Measurements from ENCODE around the gene STAT6. TPM values are rescaled to one million over a fixed set of nuclear protein-coding genes. Genes with fewer than 3 reads are reported as not detected.

The STAT6 gene
- total and polyA plus RNA-seq, 2 experiments from 2014 or later: 78.9 to 80.0 TPM

DNA sequence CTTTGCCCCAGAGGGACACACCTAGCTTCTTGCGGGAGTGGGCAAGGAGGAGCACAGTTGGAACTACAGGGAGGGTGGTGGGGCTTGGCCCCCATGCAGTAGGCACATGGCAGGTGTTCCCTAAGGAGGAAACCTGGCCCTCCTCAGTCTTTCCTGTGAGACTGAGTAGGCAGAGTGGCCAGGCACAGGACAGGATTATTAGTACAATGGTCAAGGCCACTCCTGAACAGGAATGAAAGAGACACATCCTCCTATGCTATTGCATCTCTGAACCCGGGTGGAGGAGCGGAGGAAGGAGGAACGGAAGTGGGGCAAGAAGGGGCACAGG, 62.1 kb downstream of the STAT6 start:
- 82% methylated on average over 4 of the region's 4 CpGs for WGBS (ENCODE audit: low lambda C conversion rate, missing lambda C conversion rate)
- H3K27ac ChIP-seq: peak overlapping the region; percentile 71
- H3K4me3 ChIP-seq: no peak overlapping the region
- H3K27me3 ChIP-seq: no peaks in the 10 kb centered on the region
- peak overlapping the region; percentile 73 for H3K4me2 ChIP-seq
- no peak for DNase-seq (ENCODE audit: low spot score)
- H4K20me1 ChIP-seq (ENCODE audit: insufficient read depth, poor library complexity, severe bottlenecking): no peaks in the 10 kb centered on the region
- no peak overlapping the region for H2AFZ ChIP-seq
- no peaks in the 10 kb centered on the region for H3K9me3 ChIP-seq (ENCODE audit: low read depth)
- H3K36me3 ChIP-seq (replicated peaks; ENCODE audit: insufficient read depth, low read depth): no peaks in the 10 kb centered on the region
- H3K79me2 ChIP-seq: peaks cover 2% of the 10 kb centered on the region
- H3K4me1 ChIP-seq (ENCODE audit: insufficient read depth): no peaks in the 10 kb centered on the region
- H3K9me2 ChIP-seq (replicated peaks; ENCODE audit: insufficient read depth): no peaks in the 10 kb centered on the region
- TF ChIP-seq, protein P1, sequence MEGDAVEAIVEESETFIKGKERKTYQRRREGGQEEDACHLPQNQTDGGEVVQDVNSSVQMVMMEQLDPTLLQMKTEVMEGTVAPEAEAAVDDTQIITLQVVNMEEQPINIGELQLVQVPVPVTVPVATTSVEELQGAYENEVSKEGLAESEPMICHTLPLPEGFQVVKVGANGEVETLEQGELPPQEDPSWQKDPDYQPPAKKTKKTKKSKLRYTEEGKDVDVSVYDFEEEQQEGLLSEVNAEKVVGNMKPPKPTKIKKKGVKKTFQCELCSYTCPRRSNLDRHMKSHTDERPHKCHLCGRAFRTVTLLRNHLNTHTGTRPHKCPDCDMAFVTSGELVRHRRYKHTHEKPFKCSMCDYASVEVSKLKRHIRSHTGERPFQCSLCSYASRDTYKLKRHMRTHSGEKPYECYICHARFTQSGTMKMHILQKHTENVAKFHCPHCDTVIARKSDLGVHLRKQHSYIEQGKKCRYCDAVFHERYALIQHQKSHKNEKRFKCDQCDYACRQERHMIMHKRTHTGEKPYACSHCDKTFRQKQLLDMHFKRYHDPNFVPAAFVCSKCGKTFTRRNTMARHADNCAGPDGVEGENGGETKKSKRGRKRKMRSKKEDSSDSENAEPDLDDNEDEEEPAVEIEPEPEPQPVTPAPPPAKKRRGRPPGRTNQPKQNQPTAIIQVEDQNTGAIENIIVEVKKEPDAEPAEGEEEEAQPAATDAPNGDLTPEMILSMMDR (IDR thresholded peaks at IDR 0.05; ENCODE audit: poor library complexity): no peak
- TF ChIP-seq EZH2 (IDR thresholded peaks at IDR 0.05; ENCODE audit: borderline replicate concordance) (no peak), EZH2phosphoT487 (IDR thresholded peaks at IDR 0.05; ENCODE audit: low read depth, severe bottlenecking, unreplicated experiment) (no peak)

DNA sequence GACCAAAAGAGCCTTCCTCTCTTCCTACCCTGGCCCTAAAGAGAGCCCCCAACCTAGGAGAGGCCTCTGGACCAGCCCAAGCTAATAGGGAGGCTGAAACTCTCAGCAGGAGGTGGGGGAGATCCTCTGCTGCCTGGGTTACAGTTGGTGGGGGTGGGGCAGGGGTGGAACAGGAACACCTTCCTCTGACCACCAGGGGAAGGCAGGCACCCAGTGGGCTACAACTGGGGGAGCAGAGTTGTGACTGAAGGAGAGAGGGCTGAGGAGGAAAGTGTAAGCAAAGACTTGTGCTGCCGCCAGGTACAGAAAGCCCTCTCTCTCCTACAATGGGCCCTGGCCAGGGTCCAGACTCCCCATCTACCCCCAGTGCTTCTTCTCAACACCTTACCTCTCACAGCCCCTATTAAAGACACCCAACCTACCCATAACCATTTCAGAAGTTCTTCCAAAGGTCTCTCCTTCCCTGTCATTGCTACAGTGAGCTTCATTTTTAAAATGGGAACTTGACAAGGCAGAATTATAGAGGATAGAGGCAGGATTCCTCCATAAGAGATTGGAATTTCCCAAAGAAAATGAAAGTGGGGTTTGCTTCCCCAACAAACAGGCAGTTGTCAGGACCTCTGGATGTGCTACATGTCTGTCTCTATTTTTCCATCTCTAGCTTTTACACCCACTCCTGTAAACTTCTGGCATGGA, 62.6 kb downstream of the STAT6 start:
- Histone ChIP-seq H3K4me2 (peak overlapping the region; percentile 73), H3K4me3 (no peak overlapping the region), H3K79me2 (peaks cover 2% of the 10 kb centered on the region), H2AFZ (no peak overlapping the region), H3K9me3 (ENCODE audit: low read depth) (no peaks in the 10 kb centered on the region), H3K27ac (peak overlapping the region; percentile 71), H3K9me2 (replicated peaks; ENCODE audit: insufficient read depth) (no peaks in the 10 kb centered on the region), H3K4me1 (ENCODE audit: insufficient read depth) (no peaks in the 10 kb centered on the region), H4K20me1 (ENCODE audit: insufficient read depth, poor library complexity, severe bottlenecking) (no peaks in the 10 kb centered on the region), H3K36me3 (replicated peaks; ENCODE audit: insufficient read depth, low read depth) (no peaks in the 10 kb centered on the region), H3K27me3 (no peaks in the 10 kb centered on the region)
- no peak for DNase-seq (ENCODE audit: low spot score)
- WGBS (ENCODE audit: low lambda C conversion rate, missing lambda C conversion rate): 85% methylated on average over 1 of the region's 1 CpG
- TF ChIP-seq EZH2 (IDR thresholded peaks at IDR 0.05; ENCODE audit: borderline replicate concordance): no peak
- TF ChIP-seq, protein P1 (IDR thresholded peaks at IDR 0.05; ENCODE audit: poor library complexity): no peak
- TF ChIP-seq EZH2phosphoT487 (IDR thresholded peaks at IDR 0.05; ENCODE audit: low read depth, severe bottlenecking, unreplicated experiment): no peak

GRCh38 chr12:57047981-57048380, 63.2 kb downstream of the STAT6 start:
- DNase-seq (ENCODE audit: low spot score): no peak
- H3K4me1 ChIP-seq (ENCODE audit: insufficient read depth): no peaks in the 10 kb centered on the region
- H3K27ac ChIP-seq: peak overlapping the region; percentile 71
- H3K4me2 ChIP-seq: peak overlapping the region; percentile 73
- no peaks in the 10 kb centered on the region for H3K9me3 ChIP-seq (ENCODE audit: low read depth)
- WGBS (ENCODE audit: low lambda C conversion rate, missing lambda C conversion rate): 53% methylated on average over 1 of the region's 1 CpG
- no peaks in the 10 kb centered on the region for H4K20me1 ChIP-seq (ENCODE audit: insufficient read depth, poor library complexity, severe bottlenecking)
- no peaks in the 10 kb centered on the region for H3K9me2 ChIP-seq (replicated peaks; ENCODE audit: insufficient read depth)
- H3K36me3 ChIP-seq (replicated peaks; ENCODE audit: insufficient read depth, low read depth): no peaks in the 10 kb centered on the region
- no peak overlapping the region for H3K4me3 ChIP-seq
- TF ChIP-seq EZH2 (IDR thresholded peaks at IDR 0.05; ENCODE audit: borderline replicate concordance): no peak
- TF ChIP-seq, protein P1 (IDR thresholded peaks at IDR 0.05; ENCODE audit: poor library complexity): no peak
- no peak for TF ChIP-seq EZH2phosphoT487 (IDR thresholded peaks at IDR 0.05; ENCODE audit: low read depth, severe bottlenecking, unreplicated experiment)
- peaks cover 2% of the 10 kb centered on the region for H3K79me2 ChIP-seq
- H2AFZ ChIP-seq: no peak overlapping the region
- no peaks in the 10 kb centered on the region for H3K27me3 ChIP-seq

Measured in hepatocyte (in vitro differentiated cells).